ENCODE results near the gene TBL1XR1.

GRCh38 chr3:177058648-177059047 lies 138.6 kb downstream of the TBL1XR1 start:
- no peak for TF ChIP-seq GATA3 (IDR thresholded peaks at IDR 0.05; ENCODE audit: low read depth, low read length)
- TF ChIP-seq GATA2 (IDR thresholded peaks at IDR 0.05; ENCODE audit: low read depth, low read length), result no peak

All from SH-SY5Y (cell line).